HepG2 (cell line): ENCODE results near the gene HES6. TPM values are rescaled to one million over a fixed set of nuclear protein-coding genes. Genes with fewer than 3 reads are reported as not detected.

Source experiments
- CCAR2 ChIP-seq: fragments of 200-400 bp; formaldehyde crosslinking; optimal IDR thresholded peaks from 2 replicates; pipeline ENCODE3; 2018; ENCODE audit warnings: low read depth, mild to moderate bottlenecking, low read length, moderate library complexity
- GABPB1 ChIP-seq: IDR thresholded peaks from 2 replicates; pipeline ENCODE4 v1.6.1; 2016; ENCODE audit warnings: mild to moderate bottlenecking, missing genetic modification reagents, moderate library complexity, missing compliant biosample characterization
- GRHL1 ChIP-seq: sonication (generic); formaldehyde crosslinking; conservative IDR thresholded peaks from 2 replicates; pipeline ENCODE4 v1.8.0; 2022; ENCODE audit warnings: missing genetic modification reagents
- MXD1 ChIP-seq: sonication (generic); formaldehyde crosslinking; IDR thresholded peaks from 2 replicates; pipeline ENCODE4 v1.4.0; 2020; ENCODE audit warnings: mild to moderate bottlenecking, missing genetic modification reagents
- PCBP1 ChIP-seq: fragments of 200-400 bp; formaldehyde crosslinking; IDR thresholded peaks from 2 replicates; pipeline ENCODE4 v1.6.1; 2017; ENCODE audit warnings: mild to moderate bottlenecking, low read depth, low read length, borderline replicate concordance
- PCBP2 ChIP-seq: fragments of 200-400 bp; formaldehyde crosslinking; optimal IDR thresholded peaks from 2 replicates; pipeline ENCODE3; 2018; ENCODE audit warnings: low read length, low read depth; ENCODE audit not compliant: poor library complexity, severe bottlenecking
- PLRG1 ChIP-seq: fragments of 450-650 bp; conservative IDR thresholded peaks from 2 replicates; pipeline ENCODE4 v1.6.1; 2016
- XRCC5 ChIP-seq: fragments of 200-400 bp; formaldehyde crosslinking; optimal IDR thresholded peaks from 2 replicates; pipeline ENCODE3; 2017; ENCODE audit warnings: mild to moderate bottlenecking, low read length
- ZNF446 ChIP-seq: sonication (generic); formaldehyde crosslinking; IDR thresholded peaks from 2 replicates; pipeline ENCODE4 v1.5.0; 2020; ENCODE audit warnings: mild to moderate bottlenecking, missing genetic modification reagents
- ZNF468 ChIP-seq: sonication (generic); formaldehyde crosslinking; IDR thresholded peaks from 2 replicates; pipeline ENCODE4 v1.8.0; 2022; ENCODE audit warnings: mild to moderate bottlenecking, moderate library complexity, missing genetic modification reagents
- ZNF678 ChIP-seq: sonication (generic); formaldehyde crosslinking; IDR thresholded peaks from 2 replicates; pipeline ENCODE4 v1.4.0; 2020; ENCODE audit warnings: mild to moderate bottlenecking, missing genetic modification reagents
- polyA plus RNA-seq, 8 experiments: library from polyadenylated mRNA; depleted of rRNA in 3 of 8; stranded (reverse) in 7 of 8; unstranded in 1 of 8; fragments of >200 nt; fragmentation: Illumina TruSeq in 4 of 8; extraction: Trizol in 4 of 8; gene quantifications; 2 replicates each; pipeline versions ENCODE4 v1.2.1 to v1.2.3, GENCODE V29; 2011 to 2016; ENCODE audit warnings: low read depth in 4 of 8, missing spikeins in 1 of 8, mixed read lengths in 1 of 8; ENCODE audit not compliant: insufficient read depth in 1 of 8
- total RNA-seq, 5 experiments: library from RNA; depleted of rRNA; stranded (reverse); fragments of >200 nt; fragmentation: Illumina TruSeq; extraction: Trizol; gene quantifications; 2 replicates each; pipeline ENCODE4 v1.2.3, GENCODE V29; 2016; ENCODE audit warnings: low read depth in 1 of 5
- TF ChIP-seq, protein P1 (sequence below), 2 experiments: fragments of 450-650 bp in 1 of 2; sonication (generic) in 1 of 2; formaldehyde crosslinking in 1 of 2; IDR thresholded peaks; 2 replicates each; pipeline versions ENCODE4 v1.6.1 to v1.8.0; 2016 to 2022; ENCODE audit warnings: antibody characterized with exemption in 1 of 2, mild to moderate bottlenecking in 1 of 2, missing genetic modification reagents in 1 of 2
- TF ChIP-seq, protein P2 (sequence below): sonication (generic); formaldehyde crosslinking; IDR thresholded peaks from 2 replicates; pipeline ENCODE4 v1.4.0; 2020; ENCODE audit warnings: mild to moderate bottlenecking, missing genetic modification reagents

HES6 gene
- total and polyA plus RNA-seq, 2 of the 13 experiments (the other 11 are each of a cell fraction or from before 2014, with no cell fraction given): 19.5 to 82.8 TPM

- TF ChIP-seq PCBP2 (no peak), ZNF468 (CRISPR knock-in tag) (no peak), PLRG1 (no peak), PCBP1 (0 out of 2 replicates have a peak, but pooled peaks have one; percentile 35), GABPB1 (CRISPR knock-in tag) (peak; percentile 18), ZNF446 (CRISPR knock-in tag) (peak; percentile 82), MXD1 (CRISPR knock-in tag) (peak; percentile 33), CCAR2 (no peak), ZNF678 (CRISPR knock-in tag) (no peak), GRHL1 (CRISPR knock-in tag) (no peak), XRCC5 (peak; percentile 59)
- TF ChIP-seq, protein P1, sequence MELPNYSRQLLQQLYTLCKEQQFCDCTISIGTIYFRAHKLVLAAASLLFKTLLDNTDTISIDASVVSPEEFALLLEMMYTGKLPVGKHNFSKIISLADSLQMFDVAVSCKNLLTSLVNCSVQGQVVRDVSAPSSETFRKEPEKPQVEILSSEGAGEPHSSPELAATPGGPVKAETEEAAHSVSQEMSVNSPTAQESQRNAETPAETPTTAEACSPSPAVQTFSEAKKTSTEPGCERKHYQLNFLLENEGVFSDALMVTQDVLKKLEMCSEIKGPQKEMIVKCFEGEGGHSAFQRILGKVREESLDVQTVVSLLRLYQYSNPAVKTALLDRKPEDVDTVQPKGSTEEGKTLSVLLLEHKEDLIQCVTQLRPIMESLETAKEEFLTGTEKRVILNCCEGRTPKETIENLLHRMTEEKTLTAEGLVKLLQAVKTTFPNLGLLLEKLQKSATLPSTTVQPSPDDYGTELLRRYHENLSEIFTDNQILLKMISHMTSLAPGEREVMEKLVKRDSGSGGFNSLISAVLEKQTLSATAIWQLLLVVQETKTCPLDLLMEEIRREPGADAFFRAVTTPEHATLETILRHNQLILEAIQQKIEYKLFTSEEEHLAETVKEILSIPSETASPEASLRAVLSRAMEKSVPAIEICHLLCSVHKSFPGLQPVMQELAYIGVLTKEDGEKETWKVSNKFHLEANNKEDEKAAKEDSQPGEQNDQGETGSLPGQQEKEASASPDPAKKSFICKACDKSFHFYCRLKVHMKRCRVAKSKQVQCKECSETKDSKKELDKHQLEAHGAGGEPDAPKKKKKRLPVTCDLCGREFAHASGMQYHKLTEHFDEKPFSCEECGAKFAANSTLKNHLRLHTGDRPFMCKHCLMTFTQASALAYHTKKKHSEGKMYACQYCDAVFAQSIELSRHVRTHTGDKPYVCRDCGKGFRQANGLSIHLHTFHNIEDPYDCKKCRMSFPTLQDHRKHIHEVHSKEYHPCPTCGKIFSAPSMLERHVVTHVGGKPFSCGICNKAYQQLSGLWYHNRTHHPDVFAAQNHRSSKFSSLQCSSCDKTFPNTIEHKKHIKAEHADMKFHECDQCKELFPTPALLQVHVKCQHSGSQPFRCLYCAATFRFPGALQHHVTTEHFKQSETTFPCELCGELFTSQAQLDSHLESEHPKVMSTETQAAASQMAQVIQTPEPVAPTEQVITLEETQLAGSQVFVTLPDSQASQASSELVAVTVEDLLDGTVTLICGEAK (IDR thresholded peaks at IDR 0.05): no peak
- TF ChIP-seq, protein P1 (CRISPR knock-in tag; IDR thresholded peaks at IDR 0.05): peak; percentile 30; the same call in 1 of the 2 replicates
- TF ChIP-seq, protein P2, sequence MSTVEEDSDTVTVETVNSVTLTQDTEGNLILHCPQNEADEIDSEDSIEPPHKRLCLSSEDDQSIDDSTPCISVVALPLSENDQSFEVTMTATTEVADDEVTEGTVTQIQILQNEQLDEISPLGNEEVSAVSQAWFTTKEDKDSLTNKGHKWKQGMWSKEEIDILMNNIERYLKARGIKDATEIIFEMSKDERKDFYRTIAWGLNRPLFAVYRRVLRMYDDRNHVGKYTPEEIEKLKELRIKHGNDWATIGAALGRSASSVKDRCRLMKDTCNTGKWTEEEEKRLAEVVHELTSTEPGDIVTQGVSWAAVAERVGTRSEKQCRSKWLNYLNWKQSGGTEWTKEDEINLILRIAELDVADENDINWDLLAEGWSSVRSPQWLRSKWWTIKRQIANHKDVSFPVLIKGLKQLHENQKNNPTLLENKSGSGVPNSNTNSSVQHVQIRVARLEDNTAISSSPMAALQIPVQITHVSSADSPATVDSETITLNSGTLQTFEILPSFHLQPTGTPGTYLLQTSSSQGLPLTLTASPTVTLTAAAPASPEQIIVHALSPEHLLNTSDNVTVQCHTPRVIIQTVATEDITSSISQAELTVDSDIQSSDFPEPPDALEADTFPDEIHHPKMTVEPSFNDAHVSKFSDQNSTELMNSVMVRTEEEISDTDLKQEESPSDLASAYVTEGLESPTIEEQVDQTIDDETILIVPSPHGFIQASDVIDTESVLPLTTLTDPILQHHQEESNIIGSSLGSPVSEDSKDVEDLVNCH (CRISPR knock-in tag): no peak
Observed at GRCh38 chr2:238287737-238288649, 48.2 kb upstream of the HES6 start, which contains the start of gene PER2 (continued).
